ENCODE data around the gene HINT1.

The HINT1 gene

GRCh38 chr5:131164191-131165118, 601 bp downstream of the HINT1 start:
- peak overlapping the region; percentile 94 for H3K9ac ChIP-seq (ENCODE audit: low read depth, low read length, poor library complexity, severe bottlenecking)
- no peaks in the 10 kb centered on the region for H3K9me2 ChIP-seq (replicated peaks; ENCODE audit: low read depth, low read length)
- peaks cover 30% of the 10 kb centered on the region for H4K20me1 ChIP-seq (ENCODE audit: insufficient read depth, low read length, poor library complexity, severe bottlenecking)
- H3K4me3 ChIP-seq (ENCODE audit: low read length, poor library complexity, severe bottlenecking): peak overlapping the region; percentile 92
- no peaks in the 10 kb centered on the region for H3F3A ChIP-seq (ENCODE audit: low read depth)
- peak overlapping the region; percentile 74; the same call in 1 of the 2 replicates for H2AFZ ChIP-seq (ENCODE audit: low read length)
- peaks cover 16% of the 10 kb centered on the region for H3K4me1 ChIP-seq (ENCODE audit: insufficient read depth, low read length, poor library complexity, severe bottlenecking)
- H3K79me2 ChIP-seq (ENCODE audit: insufficient read depth, low read length): peaks cover 51% of the 10 kb centered on the region
- no peaks in the 10 kb centered on the region for H3K9me3 ChIP-seq (ENCODE audit: insufficient read depth, low read depth, low read length)
- H3K36me3 ChIP-seq (ENCODE audit: insufficient read depth, low read length): peaks cover 15% of the 10 kb centered on the region; the same call in 1 of the 2 replicates
- no peaks in the 10 kb centered on the region for H3K27me3 ChIP-seq (ENCODE audit: insufficient read depth, low read length, poor library complexity, severe bottlenecking)
- TF ChIP-seq CTCF (conservative IDR thresholded peaks at IDR 0.05; ENCODE audit: low read length) (no peak), EZH2phosphoT487 (IDR thresholded peaks at IDR 0.05; ENCODE audit: borderline replicate concordance) (no peak)
- peak overlapping the region; percentile 92 for H3K4me2 ChIP-seq (ENCODE audit: low read depth, low read length, poor library complexity, severe bottlenecking)

GRCh38 chr5:131163276-131164119, 1.6 kb downstream of the HINT1 start:
- Histone ChIP-seq H3K27me3 (ENCODE audit: insufficient read depth, low read length, poor library complexity, severe bottlenecking) (no peaks in the 10 kb centered on the region), H3K79me2 (ENCODE audit: insufficient read depth, low read length) (peaks cover 57% of the 10 kb centered on the region), H2AFZ (ENCODE audit: low read length) (no peak overlapping the region), H3K4me3 (ENCODE audit: low read length, poor library complexity, severe bottlenecking) (peak overlapping the region; percentile 92), H3K4me2 (ENCODE audit: low read depth, low read length, poor library complexity, severe bottlenecking) (peak overlapping the region; percentile 92), H4K20me1 (ENCODE audit: insufficient read depth, low read length, poor library complexity, severe bottlenecking) (peaks cover 30% of the 10 kb centered on the region), H3K36me3 (ENCODE audit: insufficient read depth, low read length) (peaks cover 20% of the 10 kb centered on the region; the same call in 1 of the 2 replicates), H3K9me3 (ENCODE audit: insufficient read depth, low read depth, low read length) (no peaks in the 10 kb centered on the region), H3F3A (ENCODE audit: low read depth) (no peaks in the 10 kb centered on the region), H3K9me2 (replicated peaks; ENCODE audit: low read depth, low read length) (no peaks in the 10 kb centered on the region), H3K9ac (ENCODE audit: low read depth, low read length, poor library complexity, severe bottlenecking) (peak overlapping the region; percentile 94), H3K4me1 (ENCODE audit: insufficient read depth, low read length, poor library complexity, severe bottlenecking) (peaks cover 16% of the 10 kb centered on the region)
- TF ChIP-seq CTCF (conservative IDR thresholded peaks at IDR 0.05; ENCODE audit: low read length) (no peak), EZH2phosphoT487 (IDR thresholded peaks at IDR 0.05; ENCODE audit: borderline replicate concordance) (no peak)

- peaks cover 16% of the 10 kb centered on the region for H3K4me1 ChIP-seq (ENCODE audit: insufficient read depth, low read length, poor library complexity, severe bottlenecking)
- H3K27me3 ChIP-seq (ENCODE audit: insufficient read depth, low read length, poor library complexity, severe bottlenecking): no peaks in the 10 kb centered on the region
- H3K79me2 ChIP-seq (ENCODE audit: insufficient read depth, low read length): peaks cover 57% of the 10 kb centered on the region
- H3K4me2 ChIP-seq (ENCODE audit: low read depth, low read length, poor library complexity, severe bottlenecking): peak overlapping the region; percentile 92
- H3K9ac ChIP-seq (ENCODE audit: low read depth, low read length, poor library complexity, severe bottlenecking): peak overlapping the region; percentile 26
- H3K36me3 ChIP-seq (ENCODE audit: insufficient read depth, low read length): peaks cover 20% of the 10 kb centered on the region; the same call in 1 of the 2 replicates
- H3K4me3 ChIP-seq (ENCODE audit: low read length, poor library complexity, severe bottlenecking): peak overlapping the region; percentile 61
- no peak for TF ChIP-seq EZH2phosphoT487 (IDR thresholded peaks at IDR 0.05; ENCODE audit: borderline replicate concordance)
- TF ChIP-seq CTCF (conservative IDR thresholded peaks at IDR 0.05; ENCODE audit: low read length): no peak
- peaks cover 30% of the 10 kb centered on the region for H4K20me1 ChIP-seq (ENCODE audit: insufficient read depth, low read length, poor library complexity, severe bottlenecking)
- no peaks in the 10 kb centered on the region for H3F3A ChIP-seq (ENCODE audit: low read depth)
- H3K9me2 ChIP-seq (replicated peaks; ENCODE audit: low read depth, low read length): no peaks in the 10 kb centered on the region
- no peak overlapping the region for H2AFZ ChIP-seq (ENCODE audit: low read length)
- H3K9me3 ChIP-seq (ENCODE audit: insufficient read depth, low read depth, low read length): no peaks in the 10 kb centered on the region
Measured at GRCh38 chr5:131160134-131160533, 4.9 kb downstream of the HINT1 start.
